Sigmoid colon (tissue), 4 donors: ENCODE results near the gene TSPAN33.
"Not testable (repeated sequence)": the region's sequence is repeated elsewhere in the genome, so short reads cannot be mapped to it uniquely, and the experiment has no call there.

Experiments used
- EP300 ChIP-seq, 4 donors: sonication (generic); formaldehyde crosslinking; IDR thresholded peaks; one replicate each; pipeline ENCODE4 v1.6.1; 2017; ENCODE audit warnings: antibody characterized with exemption in 4 of 4
- POLR2A ChIP-seq, 2 donors: fragments of 450-650 bp; IDR thresholded peaks; one replicate each; pipeline ENCODE4 v1.6.1; 2016; ENCODE audit warnings: antibody characterized with exemption in 2 of 2, mild to moderate bottlenecking in 2 of 2, moderate library complexity in 2 of 2
- POLR2AphosphoS5 ChIP-seq, 4 donors: sonication (generic); formaldehyde crosslinking; IDR thresholded peaks; one replicate each; pipeline ENCODE4 v1.6.1; 2017; ENCODE audit warnings: antibody characterized with exemption in 4 of 4
- TF ChIP-seq, protein P1 (sequence below), 4 experiments: fragments of 450-650 bp in 3 of 4; fragments of 200-600 bp in 1 of 4; IDR thresholded peaks; one replicate each; pipeline ENCODE4 v1.5.1; 2016 to 2019; ENCODE audit warnings: antibody characterized with exemption in 4 of 4, mild to moderate bottlenecking in 3 of 4, moderate library complexity in 2 of 4

DNA sequence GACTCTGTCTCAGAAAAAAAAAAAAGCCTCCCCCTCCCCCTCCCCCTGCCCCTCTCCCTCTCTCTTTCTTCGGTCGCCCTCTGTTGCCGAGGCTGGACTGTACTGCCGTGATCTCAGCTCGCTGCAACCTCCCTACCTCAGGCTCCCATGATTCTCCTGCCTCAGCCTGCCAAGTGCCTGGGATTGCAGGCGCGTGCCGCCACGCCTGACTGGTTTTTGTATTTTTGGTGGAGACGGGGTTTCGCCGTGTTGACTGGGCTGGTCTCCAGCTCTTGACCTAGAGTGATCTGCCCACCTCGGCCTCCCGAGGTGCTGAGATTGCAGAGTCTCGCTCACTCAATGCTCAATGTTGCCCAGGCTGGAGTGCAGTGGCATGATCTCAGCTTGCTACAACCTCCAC is 71.2 kb downstream of the TSPAN33 start:
- not testable (repeated sequence) for TF ChIP-seq EP300, POLR2AphosphoS5, POLR2A (IDR thresholded peaks at IDR 0.05)
- TF ChIP-seq, protein P1, sequence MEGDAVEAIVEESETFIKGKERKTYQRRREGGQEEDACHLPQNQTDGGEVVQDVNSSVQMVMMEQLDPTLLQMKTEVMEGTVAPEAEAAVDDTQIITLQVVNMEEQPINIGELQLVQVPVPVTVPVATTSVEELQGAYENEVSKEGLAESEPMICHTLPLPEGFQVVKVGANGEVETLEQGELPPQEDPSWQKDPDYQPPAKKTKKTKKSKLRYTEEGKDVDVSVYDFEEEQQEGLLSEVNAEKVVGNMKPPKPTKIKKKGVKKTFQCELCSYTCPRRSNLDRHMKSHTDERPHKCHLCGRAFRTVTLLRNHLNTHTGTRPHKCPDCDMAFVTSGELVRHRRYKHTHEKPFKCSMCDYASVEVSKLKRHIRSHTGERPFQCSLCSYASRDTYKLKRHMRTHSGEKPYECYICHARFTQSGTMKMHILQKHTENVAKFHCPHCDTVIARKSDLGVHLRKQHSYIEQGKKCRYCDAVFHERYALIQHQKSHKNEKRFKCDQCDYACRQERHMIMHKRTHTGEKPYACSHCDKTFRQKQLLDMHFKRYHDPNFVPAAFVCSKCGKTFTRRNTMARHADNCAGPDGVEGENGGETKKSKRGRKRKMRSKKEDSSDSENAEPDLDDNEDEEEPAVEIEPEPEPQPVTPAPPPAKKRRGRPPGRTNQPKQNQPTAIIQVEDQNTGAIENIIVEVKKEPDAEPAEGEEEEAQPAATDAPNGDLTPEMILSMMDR (IDR thresholded peaks at IDR 0.05) = not testable (repeated sequence)
